SKM-1 treated with dmso at 0.1 percent for 144 hours (cell line): Measurements from ENCODE around the gene METTL5.
"Not testable (repeated sequence)": the region's sequence is repeated elsewhere in the genome, so short reads cannot be mapped to it uniquely, and the experiment has no call there.

Experiments used
- DNase-seq: peaks from one replicate; lab custom pipeline; 2025; ENCODE audit not compliant: unreplicated experiment; lab: John Stamatoyannopoulos, UW

The METTL5 gene

DNA sequence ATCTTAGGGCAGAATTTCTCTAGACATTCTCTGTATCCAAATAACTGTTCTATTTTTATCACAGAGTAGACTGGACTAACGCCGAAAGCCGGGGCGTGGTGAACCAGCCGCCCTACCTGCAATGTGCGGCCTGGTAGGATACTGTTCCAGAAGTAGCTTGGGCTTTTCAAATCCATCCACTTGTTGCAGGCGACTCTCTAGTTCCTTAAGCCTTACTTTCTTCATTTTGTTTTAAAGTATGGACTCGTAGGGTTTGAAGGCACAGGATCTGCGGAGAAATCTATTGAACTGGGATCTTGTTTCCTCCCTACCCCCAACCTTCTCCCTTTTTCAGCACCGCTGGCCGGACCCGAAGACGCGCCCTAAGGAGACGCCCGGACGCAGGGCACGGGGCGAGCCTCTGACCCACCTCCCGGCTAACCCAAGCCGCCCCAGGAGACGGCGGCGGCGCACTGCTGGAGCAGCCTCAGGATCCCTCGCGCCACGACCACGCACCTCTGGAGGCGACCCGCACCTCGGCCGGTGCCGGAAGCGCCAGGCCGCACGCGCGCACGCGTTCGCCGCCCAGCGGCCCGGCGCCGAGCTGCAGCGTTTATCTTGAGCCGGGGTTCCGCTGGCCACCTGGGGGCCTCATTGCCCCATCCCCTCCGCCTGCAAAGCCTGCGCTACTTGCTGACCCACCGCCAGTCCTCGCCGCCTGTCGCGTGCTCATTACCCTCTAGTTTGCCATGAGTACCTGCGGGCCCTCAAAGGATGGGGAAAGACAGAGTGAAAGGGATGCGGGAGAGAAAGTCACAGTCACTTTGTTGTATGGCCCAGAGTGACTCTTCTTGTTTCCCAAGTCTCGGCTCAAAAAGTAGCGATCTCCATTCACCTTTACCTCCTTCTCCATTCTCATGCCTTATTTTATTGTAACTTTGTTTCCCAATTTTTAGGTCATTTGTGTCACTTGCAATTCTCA lies at the start of gene METTL5:
Gene METTL5 (minus strand): TSS at position 533 of the 961 bp plus-strand sequence. CDS start 308 bp downstream, at position 225.
- peak; percentile 74 for DNase-seq

DNA sequence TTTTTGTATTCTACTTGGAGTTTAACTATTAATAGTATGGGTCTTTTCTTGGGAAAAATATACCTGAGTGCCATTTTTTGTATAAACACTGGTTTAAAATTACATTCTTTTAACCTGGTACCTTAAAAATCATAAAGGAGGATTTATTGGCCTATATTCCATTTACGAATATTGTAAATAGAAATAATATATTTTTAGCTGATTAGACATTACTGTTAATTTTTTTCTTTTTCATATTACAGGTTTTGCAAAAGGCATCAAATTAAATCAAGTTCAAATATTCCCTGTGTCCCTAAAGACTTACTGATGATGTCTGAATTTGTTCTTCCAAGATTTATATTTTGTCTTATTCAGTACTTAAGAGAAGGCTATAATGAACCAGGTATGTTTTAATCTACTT lies 47.3 kb upstream of the METTL5 start:
- no peak for DNase-seq

DNA sequence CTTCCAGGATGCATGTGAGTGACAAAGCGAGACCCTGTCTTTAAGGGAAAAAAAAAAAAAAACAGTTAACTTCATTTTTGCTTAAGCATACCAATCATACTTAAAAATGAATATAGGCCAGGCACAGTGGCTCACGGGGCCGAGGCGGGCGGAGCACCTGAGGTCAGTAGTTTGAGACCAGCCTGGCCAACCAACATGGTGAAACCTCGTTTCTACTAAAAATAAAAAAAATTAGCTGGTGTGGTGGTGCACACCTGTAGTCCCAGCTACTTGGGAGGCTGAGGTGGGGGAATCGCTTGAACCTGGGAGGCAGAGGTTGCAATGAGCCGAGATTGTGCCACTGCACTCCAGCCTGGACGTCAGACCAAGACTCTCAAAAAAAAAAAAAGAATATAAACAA lies 46.7 kb upstream of the METTL5 start:
- not testable (repeated sequence) for DNase-seq

DNA sequence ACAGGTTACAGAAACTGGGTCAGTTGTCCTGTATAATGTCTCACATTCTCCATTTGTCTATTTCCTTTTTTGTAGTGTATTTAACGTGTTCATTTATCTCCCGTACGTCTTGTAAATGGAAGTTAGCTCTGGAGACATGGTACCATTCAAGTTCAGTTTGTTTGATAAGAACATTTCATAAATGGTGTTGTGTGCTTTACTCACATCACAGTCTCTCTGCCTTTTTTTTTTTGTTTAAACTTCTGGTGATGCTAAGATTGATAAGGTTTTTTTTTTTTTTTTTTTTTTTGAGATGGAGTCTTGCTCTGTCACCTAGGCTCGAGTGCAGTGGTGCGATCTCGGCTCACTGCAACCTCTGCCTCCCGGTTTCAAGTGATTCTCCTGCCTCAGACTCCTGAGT lies 44.2 kb upstream of the METTL5 start:
- DNase-seq = no peak

DNA sequence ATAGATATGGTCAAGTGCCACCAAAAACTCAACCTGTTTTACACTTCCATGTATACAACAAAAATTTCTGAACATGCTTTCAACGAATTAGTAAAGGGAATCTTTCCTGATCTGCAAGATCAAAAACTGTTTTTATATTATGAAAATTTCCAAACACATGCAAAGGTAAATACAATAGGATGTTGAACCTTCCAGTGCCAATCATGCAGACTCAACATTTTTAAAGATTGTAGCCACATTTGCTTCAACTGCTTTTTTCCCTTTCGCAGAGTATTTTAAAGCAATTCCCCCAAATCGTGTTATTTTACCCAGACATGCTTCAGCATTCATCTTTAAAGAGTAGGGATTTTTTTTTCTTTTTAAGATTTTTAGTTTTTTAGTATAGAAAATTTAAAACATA lies 42.9 kb upstream of the METTL5 start:
- DNase-seq = no peak

DNA sequence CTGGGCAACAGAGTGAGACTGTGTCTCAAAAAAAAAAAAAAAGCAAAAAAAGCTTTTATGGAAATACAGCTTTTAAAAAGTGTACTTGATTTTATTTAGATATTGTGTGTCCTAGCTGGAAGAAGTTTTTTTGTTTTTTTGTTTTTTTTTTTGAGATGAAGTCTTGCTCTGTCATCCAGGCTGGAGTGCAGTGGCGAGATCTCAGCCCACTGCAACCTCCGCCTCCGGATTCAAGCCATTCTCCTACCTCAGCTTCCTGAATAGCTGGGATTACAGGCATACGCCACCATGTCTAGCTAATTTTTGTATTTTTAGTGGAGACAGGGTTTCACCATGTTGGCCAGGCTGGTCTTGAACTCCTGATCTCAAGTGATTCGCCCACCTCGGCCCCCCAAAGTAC lies 41.5 kb upstream of the METTL5 start:
- DNase-seq = not testable (repeated sequence)

DNA sequence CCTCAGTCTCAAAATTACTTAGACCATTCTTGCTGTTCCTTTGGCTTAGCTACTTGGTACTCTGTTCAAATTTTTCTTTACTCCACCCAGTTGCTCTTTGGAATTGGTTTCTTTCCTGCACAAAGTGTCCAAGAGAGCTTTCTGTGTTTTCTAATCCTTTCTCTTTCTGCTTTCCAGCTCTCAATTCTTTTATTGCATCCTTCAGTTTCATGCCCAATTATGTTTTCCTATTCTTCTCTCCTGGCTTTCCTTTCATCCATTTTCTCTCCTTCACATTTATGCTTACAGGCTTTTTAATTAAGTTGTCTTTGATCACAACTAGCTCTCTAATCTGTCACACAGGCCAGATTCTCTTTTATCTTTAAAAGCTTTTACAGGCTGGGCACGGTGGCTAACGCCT lies 40.8 kb upstream of the METTL5 start:
- no peak for DNase-seq

DNA sequence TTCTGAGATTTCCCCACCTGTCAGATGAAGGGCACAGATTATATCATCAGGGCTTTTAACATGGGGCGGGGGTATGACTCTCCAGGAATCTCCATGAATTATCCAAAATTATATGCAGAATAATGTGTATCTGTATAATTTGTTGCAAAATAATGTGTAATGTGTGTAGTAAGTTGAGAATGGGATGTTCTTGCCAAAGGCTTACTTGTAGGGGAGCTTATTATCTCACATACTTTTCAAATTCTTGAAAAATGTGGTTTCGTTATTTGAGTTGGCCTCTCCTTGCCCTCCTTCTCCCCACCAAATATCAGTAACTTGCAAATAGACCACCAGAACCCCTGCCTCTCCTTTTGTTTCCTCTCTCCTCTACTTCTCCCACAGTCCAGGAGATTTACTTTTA lies 38.1 kb upstream of the METTL5 start:
- no peak for DNase-seq

DNA sequence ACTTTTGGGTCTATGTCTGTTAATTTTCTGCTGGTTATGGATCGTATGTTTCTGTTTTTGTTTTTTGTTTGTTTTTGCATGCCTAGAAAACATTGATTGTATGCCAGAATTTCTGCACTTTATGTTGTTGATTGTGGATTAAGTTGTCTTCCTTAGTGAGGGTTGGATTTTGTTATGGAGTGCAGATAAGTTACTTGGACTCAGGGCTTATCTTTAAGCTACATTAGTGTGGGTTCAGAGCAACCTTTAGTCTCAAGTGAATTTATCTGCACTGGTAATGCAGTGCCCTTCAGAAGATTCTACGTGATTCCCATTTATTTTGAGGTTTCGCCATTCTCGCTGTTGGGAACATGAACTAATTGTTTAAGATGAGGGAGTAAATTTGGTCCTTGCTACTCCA lies 35.4 kb upstream of the METTL5 start:
- no peak for DNase-seq

DNA sequence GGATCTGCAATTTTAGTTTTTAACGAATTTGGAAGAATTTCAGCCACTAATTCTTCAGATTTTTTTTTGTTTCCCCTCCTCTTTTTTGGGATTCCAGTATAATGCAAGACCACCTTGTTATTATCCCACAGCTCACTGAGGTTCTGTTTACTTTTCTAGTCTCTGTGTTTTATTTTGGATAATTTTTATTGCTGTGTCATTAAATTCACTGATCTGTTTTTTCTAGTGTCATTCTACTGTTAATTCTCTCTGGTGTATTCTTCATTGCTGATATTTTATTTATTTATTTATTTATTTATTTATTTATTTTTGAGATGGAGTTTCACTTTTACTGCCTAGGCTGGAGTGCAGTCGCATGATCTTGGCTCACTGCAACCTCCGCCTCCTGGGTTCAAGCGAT lies 34.7 kb upstream of the METTL5 start:
- no peak for DNase-seq

DNA sequence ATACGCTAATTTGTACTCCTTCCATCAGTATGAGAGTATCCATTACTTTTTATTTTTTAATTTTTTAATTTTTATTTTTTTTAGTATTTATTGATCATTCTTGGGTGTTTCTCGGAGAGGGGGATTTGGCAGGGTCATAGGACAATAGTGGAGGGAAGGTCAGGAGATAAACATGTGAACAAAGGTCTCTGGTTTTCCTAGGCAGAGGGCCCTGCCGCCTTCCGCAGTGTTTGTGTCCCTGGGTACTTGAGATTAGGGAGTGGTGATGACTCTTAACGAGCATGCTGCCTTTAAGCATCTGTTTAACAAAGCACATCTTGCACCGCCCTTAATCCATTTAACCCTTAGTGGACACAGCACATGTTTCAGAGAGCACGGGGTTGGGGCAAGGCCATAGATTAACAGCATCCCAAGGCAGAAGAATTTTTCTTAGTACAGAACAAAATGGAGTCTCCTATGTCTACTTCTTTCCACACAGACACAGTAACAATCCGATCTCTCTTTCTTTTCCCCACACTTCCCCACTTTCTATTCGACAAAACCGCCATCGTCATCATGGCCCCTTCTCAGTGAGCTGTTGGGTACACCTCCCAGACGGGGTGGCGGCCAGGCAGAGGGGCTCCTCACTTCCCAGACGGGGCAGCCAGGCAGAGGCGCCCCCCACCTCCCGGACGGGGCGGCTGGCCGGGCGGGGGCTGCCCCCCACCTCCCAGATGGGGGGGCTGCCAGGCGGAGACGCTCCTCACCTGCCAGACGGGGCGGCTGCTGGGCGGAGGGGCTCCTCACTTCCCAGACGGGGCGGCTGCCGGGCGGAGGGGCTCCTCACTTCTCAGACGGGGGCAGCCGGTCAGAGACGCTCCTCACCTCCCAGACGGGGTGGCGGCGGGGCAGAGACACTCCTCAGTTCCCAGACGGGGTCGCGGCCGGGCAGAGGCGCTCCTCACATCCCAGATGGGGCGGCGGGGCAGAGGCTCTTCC lies 30.9 kb upstream of the METTL5 start:
- DNase-seq = not testable (repeated sequence)

DNA sequence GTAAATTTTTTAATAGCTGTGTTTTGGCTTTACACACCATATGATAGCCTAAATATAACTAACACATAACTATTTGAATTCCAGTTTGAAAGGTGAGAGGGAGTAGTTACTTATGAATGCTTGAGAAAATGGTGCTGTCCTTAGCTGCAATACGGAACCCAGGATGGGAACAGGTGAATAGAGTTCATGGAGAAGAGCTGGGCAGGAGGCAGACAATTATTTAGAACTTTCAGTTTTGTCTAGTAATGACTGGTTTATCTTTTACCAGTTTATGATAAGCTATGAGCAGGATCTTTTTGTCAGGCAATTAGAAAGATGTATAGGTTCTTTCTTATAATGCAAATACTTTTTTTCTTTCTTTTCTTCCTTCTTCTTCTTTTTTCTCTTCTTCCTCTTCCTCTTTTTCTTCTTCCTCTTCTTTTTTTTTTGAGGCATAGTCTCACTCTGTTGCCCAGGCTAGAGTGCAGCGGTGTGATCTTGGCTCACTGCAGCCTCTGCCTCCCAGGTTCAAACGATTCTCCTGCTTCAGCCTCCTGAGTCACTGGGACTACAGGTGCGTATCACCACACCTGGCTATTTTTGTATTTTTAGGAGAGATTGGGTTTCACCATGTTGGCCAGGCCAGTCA lies 28.4 kb upstream of the METTL5 start:
- no peak for DNase-seq

DNA sequence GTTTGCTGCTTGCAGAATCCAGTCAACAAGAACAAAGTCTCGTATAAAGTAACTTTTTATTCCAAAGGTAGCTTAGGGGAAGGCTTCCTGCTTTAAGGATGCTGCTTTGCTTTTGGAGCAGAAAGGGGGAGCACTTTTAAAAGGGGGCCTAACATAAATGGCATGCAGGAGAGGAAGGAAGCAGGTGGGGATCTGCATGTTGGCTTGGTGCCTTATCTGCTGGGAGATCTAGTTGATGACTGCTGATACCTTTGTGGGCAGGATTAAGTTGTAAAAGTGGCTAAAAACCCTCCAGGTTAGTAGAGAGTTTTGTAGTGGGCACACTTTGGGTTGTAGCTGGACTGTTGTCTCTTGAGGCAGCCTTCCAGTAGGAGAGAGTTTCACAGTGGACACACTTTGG lies 25.0 kb upstream of the METTL5 start:
- DNase-seq = no peak

DNA sequence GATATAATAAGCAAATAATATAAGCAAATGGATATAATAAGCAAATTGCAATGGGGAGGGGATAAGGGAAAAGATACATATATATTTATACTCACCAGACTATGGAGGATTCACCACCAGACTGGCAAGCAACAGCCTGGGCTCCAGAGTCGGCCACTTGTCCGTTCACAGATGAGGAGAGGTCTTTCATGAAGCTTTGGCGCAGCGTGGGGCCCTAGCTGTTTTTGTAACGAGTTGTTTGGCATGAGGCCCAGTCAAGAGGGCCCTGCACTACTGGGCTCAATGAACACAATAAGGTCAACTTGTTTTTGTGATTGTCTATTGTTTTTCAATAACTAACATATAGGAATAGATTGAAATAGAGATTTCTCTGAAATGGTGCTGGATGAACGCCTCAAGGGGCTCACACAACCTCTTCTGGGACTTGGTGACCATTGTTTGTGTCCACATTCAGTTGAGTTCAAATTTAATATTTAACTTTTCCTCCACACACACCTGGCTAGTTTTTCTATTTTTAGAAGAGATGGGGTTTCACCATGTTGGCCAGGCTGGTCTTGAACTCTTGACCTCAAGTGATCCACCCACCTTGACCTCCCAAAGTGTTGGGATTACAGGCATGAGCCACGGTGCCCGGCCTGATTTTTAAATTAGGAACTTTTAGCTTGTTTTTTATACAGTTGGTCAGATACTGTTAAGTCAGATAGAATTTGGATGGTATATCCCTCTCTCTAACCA lies 24.4 kb upstream of the METTL5 start:
- DNase-seq = not testable (repeated sequence)

DNA sequence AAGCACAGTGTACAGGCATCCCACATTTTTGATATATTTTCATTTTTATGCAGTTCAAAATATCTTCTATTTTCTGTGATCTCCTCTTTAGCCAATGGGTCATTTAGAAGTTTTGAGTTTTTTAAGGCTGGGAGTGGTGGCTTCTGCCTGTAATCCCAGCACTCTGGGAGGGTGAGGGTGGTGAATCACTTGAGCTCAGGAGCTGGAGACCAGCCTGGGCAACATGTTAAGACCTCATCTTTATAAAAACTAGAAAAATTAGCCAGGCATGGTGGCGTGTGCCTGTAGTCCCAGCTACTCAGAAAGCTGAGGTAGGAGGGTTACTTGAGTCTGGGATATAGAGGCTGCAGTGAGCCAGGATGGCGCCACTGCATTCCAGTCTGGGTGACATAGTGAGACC lies 20.3 kb upstream of the METTL5 start:
- no peak for DNase-seq

DNA sequence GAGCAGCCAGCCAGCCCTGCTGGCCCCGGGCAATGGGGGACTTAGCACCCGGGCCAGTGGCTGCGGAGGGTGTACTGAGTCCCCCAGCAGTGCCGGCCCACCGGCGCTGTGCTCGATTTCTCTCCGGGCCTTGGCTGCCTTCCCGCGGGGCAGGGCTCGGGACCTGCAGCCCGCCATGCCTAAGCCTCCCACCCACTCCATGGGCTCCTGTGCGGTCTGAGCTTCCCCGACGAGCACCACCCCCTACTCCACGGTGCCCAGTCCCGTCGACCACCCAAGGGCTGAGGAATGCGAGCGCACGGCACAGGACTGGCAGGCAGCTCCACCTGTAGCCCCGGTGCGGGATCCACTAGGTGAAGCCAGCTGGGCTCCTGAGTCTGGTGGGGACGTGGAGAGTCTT lies 16.9 kb upstream of the METTL5 start:
- not testable (repeated sequence) for DNase-seq

DNA sequence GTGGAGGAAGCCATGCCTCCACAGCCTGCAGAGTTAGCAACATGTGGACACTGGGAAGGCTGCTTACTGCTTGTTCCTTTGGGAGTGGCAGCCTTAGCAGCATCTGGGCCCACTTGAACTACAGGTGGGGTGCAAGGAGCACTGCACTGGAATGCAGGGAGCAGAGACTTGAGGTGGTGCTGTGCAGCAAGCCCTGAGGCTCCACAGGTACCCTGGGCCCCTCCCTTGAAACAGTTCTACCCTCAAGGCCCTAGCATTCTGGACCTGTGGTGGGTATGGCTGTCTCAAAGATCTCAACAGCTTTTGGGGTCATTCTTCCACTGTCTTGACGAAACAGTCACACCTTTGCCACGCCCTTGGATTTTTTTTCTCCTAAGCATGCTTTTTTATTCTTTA lies 16.0 kb upstream of the METTL5 start:
- no peak for DNase-seq

DNA sequence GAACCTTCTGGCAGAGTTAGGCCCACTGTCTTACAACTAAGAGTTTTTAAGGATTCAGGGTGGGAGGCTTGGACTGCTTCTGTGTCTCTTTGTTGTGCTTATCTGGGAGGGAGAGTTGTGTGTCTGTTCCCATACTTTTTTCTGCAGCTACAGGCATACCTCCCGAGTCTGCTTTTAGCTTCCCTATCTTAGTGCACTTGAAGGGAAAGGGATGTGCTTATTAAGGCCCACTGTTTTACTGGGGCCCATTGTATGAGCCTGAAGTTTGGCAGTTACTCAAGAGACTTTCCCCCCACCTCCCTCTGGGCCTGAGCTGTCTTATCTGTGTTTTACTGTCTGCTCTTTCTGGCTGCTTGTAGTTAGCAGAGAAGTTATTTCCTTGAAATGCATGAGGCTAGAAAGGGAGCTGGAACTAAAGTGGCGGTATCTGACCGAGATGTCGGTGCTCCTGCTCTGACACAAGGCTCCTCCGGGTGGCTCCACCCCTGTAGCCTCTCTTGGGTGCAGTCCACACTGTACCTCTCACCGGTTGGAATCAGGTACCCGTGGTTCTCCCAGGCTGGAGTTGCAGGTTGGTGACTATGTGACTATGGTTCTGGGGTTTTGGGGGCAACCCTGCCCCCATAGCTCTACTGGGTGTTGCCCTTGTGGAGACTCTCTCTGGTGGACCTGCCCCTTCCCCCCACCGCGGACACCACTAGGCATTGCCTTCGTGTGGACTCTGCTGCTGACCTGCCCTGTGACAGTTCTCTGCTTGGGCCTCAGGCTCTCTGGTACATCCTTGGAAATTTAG lies 15.4 kb upstream of the METTL5 start:
- DNase-seq = no peak

DNA sequence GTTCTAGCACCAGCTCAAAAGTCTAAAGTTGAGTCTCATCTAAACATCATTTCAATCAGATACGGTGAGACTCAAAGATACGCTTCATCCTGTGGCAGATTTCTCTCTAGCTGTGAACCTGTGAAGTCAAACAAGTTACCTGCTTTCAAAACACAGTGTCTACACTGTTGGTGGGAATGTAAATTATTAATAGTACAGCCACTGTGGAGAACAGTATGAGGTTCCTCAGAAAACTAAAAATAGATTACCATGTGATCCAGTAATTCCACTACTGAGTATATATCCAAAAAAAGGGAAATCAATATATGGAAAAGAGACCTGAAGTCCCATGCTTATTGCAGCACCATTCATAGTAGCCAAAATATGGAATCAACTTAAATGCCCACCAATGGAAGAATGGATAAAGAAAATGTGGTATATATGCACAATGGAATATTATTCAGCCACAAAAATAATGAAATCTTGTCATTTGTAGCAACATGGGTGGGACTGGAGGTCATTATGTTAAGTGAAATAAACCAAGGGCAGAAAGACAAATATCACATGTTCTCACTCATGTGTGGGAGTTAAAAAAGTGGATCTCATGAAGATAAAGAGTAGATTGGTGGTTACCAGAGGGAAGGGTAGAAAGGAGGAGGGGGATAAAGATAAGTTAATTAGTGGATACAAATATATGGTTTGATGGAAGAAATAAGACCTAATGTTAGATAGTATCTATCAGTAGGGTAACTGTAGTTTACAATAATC lies 14.2 kb upstream of the METTL5 start:
- DNase-seq = no peak
